HEK293T (cell line): ENCODE data around the gene GIGYF1.

ENCODE experiments used
- FOXA1 ChIP-seq: fragments of 450-650 bp; IDR thresholded peaks from 2 replicates; pipeline ENCODE4 v1.6.1; 2016; ENCODE audit warnings: mild to moderate bottlenecking
- FOXM1 ChIP-seq: fragments of 450-650 bp; IDR thresholded peaks from 2 replicates; pipeline ENCODE4 v1.6.1; 2017; ENCODE audit warnings: mild to moderate bottlenecking, borderline replicate concordance
- NFRKB ChIP-seq: fragments of 450-650 bp; IDR thresholded peaks from 2 replicates; pipeline ENCODE4 v1.6.1; 2016; ENCODE audit warnings: mild to moderate bottlenecking, moderate library complexity
- SP1 ChIP-seq: fragments of 450-650 bp; IDR thresholded peaks from 2 replicates; pipeline ENCODE4 v1.6.1; 2017
- SUZ12 ChIP-seq: fragments of 450-650 bp; IDR thresholded peaks from 2 replicates; pipeline ENCODE4 v1.6.1; 2016; ENCODE audit warnings: mild to moderate bottlenecking

DNA sequence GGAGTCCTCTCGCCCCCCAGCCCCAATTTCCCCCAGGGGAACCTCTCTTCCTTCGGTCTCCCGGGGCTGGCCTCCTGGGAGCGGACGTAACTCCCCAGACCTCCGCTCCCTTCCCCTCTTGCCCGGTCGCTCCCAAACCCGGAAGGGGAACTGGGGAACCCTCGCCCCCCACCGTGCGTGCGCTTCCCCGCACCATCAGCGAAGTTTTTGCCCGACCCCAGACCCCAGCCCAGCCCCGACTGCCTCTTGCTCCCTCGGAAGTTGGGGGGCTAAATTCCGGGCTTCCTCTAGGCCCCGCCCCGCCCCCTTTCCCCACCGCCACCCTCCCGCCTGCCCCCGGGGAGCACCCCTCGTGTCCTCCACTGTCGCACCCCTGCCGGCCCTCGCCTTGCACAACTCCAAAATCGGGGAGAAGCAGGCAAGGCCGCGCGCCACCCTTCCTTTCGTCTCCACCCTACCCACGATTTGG is 20.1 kb downstream of the GIGYF1 start:
- TF ChIP-seq FOXA1 = no peak
- TF ChIP-seq SP1 = no peak
- TF ChIP-seq FOXM1 = no peak
- no peak for TF ChIP-seq SUZ12
- TF ChIP-seq NFRKB = no peak
